ENCODE results near the gene CAMK2N2. TPM values are rescaled to one million over a fixed set of nuclear protein-coding genes. Genes with fewer than 3 reads are reported as not detected.

Gene CAMK2N2
- total RNA-seq, 4 donors from 2014 or later = not detected

DNA sequence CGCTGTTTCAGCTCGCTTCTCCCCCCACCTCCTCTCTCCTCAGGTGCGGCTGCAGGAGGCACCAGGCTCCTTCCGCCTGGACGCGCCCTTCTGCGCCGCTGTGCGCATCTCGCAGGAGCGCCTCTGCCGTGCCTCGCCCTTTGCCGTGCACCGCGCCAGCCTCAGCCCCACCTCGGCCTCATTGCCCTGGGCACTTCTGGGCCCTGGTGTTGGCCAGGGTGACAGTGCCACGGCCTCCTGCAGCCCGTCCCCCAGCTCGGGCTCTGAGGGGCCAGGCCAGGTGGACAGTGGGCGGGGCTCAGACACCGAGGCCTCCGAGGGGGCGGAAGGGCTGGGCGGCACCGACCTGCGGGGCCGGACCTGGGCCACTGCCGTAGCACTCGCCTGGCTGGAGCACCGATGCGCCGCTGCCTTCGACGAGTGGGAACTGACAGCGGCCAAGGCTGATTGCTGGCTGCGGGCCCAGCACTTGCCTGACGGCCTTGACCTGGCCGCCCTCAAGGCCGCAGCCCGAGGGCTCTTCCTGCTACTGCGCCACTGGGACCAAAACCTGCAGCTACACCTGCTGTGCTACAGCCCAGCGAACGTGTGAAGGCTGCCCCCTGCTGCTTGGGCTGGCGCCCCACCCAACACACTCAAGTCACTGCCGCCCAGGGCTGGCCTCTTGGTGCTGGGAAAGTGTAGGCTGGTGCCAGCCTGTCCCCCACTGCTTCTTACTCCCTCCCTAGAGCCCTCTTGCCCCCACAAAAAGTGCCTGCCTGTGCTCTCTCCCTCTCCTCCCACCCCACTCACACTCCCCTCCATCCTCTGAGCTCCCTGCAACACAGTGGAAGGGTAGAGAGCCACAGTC lies 19.7 kb downstream of the CAMK2N2 start:
- TF ChIP-seq, protein P1, sequence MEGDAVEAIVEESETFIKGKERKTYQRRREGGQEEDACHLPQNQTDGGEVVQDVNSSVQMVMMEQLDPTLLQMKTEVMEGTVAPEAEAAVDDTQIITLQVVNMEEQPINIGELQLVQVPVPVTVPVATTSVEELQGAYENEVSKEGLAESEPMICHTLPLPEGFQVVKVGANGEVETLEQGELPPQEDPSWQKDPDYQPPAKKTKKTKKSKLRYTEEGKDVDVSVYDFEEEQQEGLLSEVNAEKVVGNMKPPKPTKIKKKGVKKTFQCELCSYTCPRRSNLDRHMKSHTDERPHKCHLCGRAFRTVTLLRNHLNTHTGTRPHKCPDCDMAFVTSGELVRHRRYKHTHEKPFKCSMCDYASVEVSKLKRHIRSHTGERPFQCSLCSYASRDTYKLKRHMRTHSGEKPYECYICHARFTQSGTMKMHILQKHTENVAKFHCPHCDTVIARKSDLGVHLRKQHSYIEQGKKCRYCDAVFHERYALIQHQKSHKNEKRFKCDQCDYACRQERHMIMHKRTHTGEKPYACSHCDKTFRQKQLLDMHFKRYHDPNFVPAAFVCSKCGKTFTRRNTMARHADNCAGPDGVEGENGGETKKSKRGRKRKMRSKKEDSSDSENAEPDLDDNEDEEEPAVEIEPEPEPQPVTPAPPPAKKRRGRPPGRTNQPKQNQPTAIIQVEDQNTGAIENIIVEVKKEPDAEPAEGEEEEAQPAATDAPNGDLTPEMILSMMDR (IDR thresholded peaks at IDR 0.05; ENCODE audit: low read depth) = no peak

DNA sequence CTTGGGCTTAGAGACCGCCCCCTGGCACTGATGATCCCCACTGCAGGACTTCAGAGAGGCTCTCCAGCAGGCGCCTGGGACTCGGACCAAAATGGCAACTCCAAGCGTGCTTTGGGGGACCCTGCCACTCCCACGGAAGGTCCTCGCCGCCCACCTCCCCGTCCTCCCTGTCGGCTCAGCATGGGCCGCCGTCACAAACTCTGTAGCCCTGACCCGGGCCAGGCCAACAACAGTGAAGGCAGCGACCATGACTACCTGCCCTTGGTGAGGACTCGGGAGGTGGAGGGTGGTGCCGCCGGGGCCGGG lies 20.3 kb downstream of the CAMK2N2 start:
- TF ChIP-seq, protein P1 (IDR thresholded peaks at IDR 0.05; ENCODE audit: low read depth) = no peak

DNA sequence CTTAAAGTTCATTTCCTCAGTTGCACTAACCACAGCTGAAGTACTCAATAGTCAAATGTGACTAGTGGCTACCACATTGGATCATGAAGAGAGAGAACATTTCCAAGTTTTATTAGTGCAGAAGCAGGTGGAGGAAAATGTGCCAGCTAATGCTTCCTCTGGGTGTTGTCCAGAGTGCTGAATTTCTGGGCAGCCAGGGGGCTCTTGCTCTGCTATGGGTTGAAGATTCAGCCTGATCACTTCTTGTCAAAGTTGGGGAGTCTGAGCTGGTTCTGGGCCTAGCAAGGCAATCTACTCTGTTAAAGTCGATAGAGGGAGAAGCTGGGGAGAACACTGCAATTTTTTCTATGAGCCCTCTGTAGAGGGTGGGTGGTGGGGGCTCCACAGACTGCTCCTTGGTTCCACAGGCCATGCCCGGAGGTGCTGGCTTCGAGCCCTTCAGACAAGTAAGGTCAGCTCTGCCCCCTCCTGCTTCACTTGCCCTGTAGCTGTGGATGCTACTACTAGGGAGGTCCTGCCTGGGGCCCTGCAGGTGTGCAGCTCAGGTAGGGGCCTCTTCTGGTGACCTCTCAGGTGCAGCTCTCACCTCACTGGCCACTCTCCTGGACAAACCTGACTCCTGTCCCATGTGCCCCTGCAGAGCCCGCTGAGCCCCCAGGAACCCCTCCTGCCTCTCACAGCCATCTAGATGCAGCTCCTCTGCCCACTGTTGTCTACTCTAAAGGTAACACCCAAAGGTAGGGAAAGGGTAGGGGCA lies 20.8 kb downstream of the CAMK2N2 start:
- TF ChIP-seq, protein P1 (IDR thresholded peaks at IDR 0.05; ENCODE audit: low read depth) = no peak

DNA sequence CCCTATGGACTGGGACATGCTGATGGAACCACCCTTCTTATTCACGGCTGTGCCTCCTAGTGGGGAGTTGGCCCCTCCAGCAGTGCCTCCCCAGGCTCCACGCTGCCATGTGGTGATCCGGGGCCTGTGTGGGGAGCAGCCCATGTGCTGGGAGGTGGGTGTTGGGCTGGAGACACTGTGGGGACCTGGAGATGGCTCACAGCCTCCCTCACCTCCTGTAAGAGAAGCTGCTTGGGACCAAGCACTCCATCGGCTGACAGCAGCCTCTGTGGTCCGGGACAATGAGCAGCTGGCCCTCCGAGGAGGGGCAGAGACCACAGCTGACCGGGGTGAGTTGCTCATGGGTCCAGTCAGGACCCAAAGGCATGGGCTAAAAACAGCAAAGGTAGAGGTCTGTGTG lies 21.6 kb downstream of the CAMK2N2 start:
- TF ChIP-seq, protein P1 (IDR thresholded peaks at IDR 0.05; ENCODE audit: low read depth) = no peak

DNA sequence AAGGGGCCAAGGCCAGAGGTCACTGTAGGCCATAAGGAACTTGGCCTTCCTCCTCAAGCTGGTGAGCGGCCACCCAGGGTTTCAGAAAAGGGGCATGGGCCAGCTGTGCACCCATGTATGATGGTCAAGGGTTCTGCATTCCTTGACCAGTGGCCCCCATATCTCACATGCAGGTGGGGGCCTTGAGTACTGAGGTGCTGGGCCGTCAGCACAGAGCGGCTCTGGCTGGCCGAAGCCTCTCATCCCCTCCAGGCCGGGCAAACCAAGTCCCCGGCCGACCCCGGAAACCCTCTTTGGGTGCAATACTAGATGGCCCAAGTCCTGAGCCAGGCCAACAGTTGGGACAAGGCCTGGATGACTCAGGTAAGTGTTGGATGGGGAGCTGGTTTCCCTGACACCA lies 22.1 kb downstream of the CAMK2N2 start:
- TF ChIP-seq, protein P1 (IDR thresholded peaks at IDR 0.05; ENCODE audit: low read depth) = no peak

DNA sequence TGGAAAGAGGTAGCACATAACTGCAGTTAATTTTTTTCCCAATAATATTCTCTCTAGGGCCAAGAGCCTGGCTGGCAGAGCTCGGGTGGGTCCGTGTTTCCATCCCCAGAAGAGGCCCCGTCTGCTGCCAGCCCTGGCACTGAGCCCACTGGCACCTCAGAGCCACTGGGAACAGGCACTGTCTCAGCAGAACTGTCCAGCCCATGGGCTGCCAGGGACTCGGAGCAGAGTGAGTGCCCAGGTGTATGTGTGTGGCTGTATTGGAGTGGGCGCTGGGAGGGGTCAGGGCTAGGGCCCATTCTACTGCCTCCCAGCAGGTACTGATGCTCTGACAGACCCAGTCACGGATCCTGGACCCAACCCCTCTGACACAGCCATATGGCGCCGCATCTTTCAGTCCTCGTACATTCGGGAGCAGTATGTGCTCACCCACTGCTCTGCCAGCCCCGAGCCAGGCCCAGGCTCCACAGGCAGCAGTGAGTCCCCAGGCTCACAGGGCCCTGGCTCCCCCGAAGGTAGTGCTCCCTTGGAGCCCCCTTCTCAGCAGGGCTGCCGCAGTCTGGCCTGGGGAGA lies 23.0 kb downstream of the CAMK2N2 start:
- TF ChIP-seq, protein P1 (IDR thresholded peaks at IDR 0.05; ENCODE audit: low read depth) = no peak

DNA sequence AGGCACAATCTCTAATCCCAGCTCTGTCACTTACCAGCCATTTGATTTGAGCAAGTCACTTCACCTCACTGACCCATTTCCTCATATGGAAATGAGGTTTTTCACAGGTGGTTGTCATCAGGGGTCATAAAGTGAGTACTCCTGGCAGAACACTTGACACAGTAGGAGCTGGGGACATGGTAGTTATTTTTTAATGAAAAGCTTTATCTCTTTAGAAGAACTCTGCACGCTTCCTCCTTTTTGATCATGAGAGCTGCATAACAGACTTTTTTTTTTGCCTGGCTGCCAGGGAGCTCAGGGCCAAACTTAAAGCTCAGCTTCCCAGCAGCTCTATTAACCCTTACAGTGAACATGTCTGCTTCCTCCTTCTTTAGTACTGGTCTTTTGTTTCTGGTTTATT lies 23.5 kb downstream of the CAMK2N2 start:
- TF ChIP-seq, protein P1 (IDR thresholded peaks at IDR 0.05; ENCODE audit: low read depth) = no peak

Data from subcutaneous adipose tissue (tissue), 4 donors.